IMR-90 (cell line): ENCODE data around the gene C17orf100. TPM values are rescaled to one million over a fixed set of nuclear protein-coding genes. Genes with fewer than 3 reads are reported as not detected.

Source experiments
- ATAC-seq: fragments of 200-7000 bp; cut with Tn5 transposase; 2 replicates; pipeline ENCODE4 v1.9.1; 2020; ENCODE audit warnings: low read depth, mild to moderate bottlenecking, moderate library complexity
- BruUV-seq: library from RNA; stranded (reverse); fragments of 400-500 nt; replicated peaks from 2 replicates; lab custom pipeline; 2021; lab: Mats Ljungman, UMichigan
- CTCF ChIA-PET: fragments of 300-600 bp; formaldehyde crosslinking; extraction: SDS; loops from one replicate; lab custom pipeline; 2021; ENCODE audit warnings: antibody characterized with exemption; lab: Yijun Ruan, JAX
- POLR2A ChIA-PET: fragments of 300-600 bp; sonication (Branson Sonifier 250); formaldehyde crosslinking; loops from one replicate; lab custom pipeline; 2022; ENCODE audit warnings: antibody characterized with exemption; ENCODE audit not compliant: unreplicated experiment; lab: Charles Lee
- DNase-seq: peaks from one replicate; pipeline ENCODE4 v3.0.0; 2013
- H2AFZ ChIP-seq: replicated peaks from 2 replicates; pipeline ENCODE3; 2013; ENCODE audit warnings: low read length, mild to moderate bottlenecking; ENCODE audit not compliant: poor library complexity
- H2AK5ac ChIP-seq: 2 replicates; pipeline ENCODE4 v1.6.1; 2013; ENCODE audit warnings: low read depth, low read length, inconsistent platforms
- H2AK9ac ChIP-seq: replicated peaks from 2 replicates; pipeline ENCODE3; 2013; ENCODE audit warnings: mild to moderate bottlenecking, low read depth, low read length, moderate library complexity; ENCODE audit not compliant: poor library complexity
- H2BK120ac ChIP-seq: 2 replicates; pipeline ENCODE4 v1.6.1; 2013; ENCODE audit warnings: low read depth, low read length, inconsistent platforms
- H2BK15ac ChIP-seq: 3 replicates; pipeline ENCODE4 v1.6.1; 2013; ENCODE audit warnings: low read depth, low read length, inconsistent platforms
- H2BK20ac ChIP-seq: 2 replicates; pipeline ENCODE4 v1.6.1; 2013; ENCODE audit warnings: low read depth, mild to moderate bottlenecking, inconsistent platforms, low read length, moderate library complexity
- H2BK5ac ChIP-seq: 2 replicates; pipeline ENCODE4 v1.6.1; 2013; ENCODE audit warnings: mild to moderate bottlenecking, low read depth, low read length, inconsistent platforms; ENCODE audit not compliant: poor library complexity, severe bottlenecking
- H3K14ac ChIP-seq: replicated peaks from 2 replicates; pipeline ENCODE4 v1.6.1; 2013; ENCODE audit warnings: low read depth, low read length, inconsistent platforms
- H3K18ac ChIP-seq: 2 replicates; pipeline ENCODE4 v1.6.1; 2013; ENCODE audit warnings: low read depth, low read length, control low read depth
- H3K23ac ChIP-seq: 2 replicates; pipeline ENCODE4 v1.6.1; 2013; ENCODE audit warnings: low read depth, low read length, inconsistent platforms
- H3K27ac ChIP-seq: 2 replicates; pipeline ENCODE4 v1.5.1; 2013; ENCODE audit warnings: mild to moderate bottlenecking, control low read depth, low read length; ENCODE audit not compliant: insufficient read depth
- H3K27me3 ChIP-seq: 2 replicates; pipeline ENCODE4 v1.6.1; 2013; ENCODE audit warnings: low read length; ENCODE audit not compliant: control insufficient read depth, insufficient read depth
- H3K36me3 ChIP-seq: 2 replicates; pipeline ENCODE4 v1.6.1; 2013; ENCODE audit warnings: low read length, mixed read lengths; ENCODE audit not compliant: control insufficient read depth, insufficient read depth
- H3K4ac ChIP-seq: 2 replicates; pipeline ENCODE4 v1.6.1; 2013; ENCODE audit warnings: low read depth, low read length, inconsistent platforms
- H3K4me1 ChIP-seq: 2 replicates; pipeline ENCODE4 v1.6.1; 2013; ENCODE audit warnings: low read length, mixed read lengths; ENCODE audit not compliant: control insufficient read depth, insufficient read depth
- H3K4me2 ChIP-seq: 2 replicates; pipeline ENCODE4 v1.6.1; 2013; ENCODE audit warnings: low read depth, mild to moderate bottlenecking, control low read depth, low read length, moderate library complexity
- H3K4me3 ChIP-seq: 2 replicates; pipeline ENCODE4 v1.5.1; 2013; ENCODE audit warnings: low read depth, mild to moderate bottlenecking, control low read depth, low read length, moderate library complexity; ENCODE audit not compliant: insufficient read depth
- H3K56ac ChIP-seq: 2 replicates; pipeline ENCODE4 v1.6.1; 2013; ENCODE audit warnings: low read length, inconsistent platforms; ENCODE audit not compliant: insufficient read depth; ENCODE audit errors: extremely low read depth
- H3K79me1 ChIP-seq, 2 experiments: 2 replicates each; pipeline ENCODE4 v1.6.1; 2013; ENCODE audit warnings: low read length in 2 of 2, inconsistent platforms in 1 of 2, low read depth in 1 of 2
- H3K9ac ChIP-seq: 2 replicates; pipeline ENCODE4 v1.6.1; 2013; ENCODE audit warnings: low read depth, low read length, control low read depth
- H3K9me1 ChIP-seq: 2 replicates; pipeline ENCODE4 v1.6.1; 2013; ENCODE audit warnings: low read length, inconsistent platforms; ENCODE audit not compliant: insufficient read depth
- H3K9me3 ChIP-seq: 2 replicates; pipeline ENCODE4 v1.6.1; 2013; ENCODE audit warnings: low read length; ENCODE audit not compliant: control insufficient read depth, insufficient read depth
- H4K20me1 ChIP-seq: 2 replicates; pipeline ENCODE4 v1.6.1; 2013; ENCODE audit warnings: low read length, inconsistent platforms; ENCODE audit not compliant: insufficient read depth
- H4K5ac ChIP-seq: 2 replicates; pipeline ENCODE4 v1.6.1; 2013; ENCODE audit warnings: mild to moderate bottlenecking, low read depth, low read length, control low read depth
- H4K8ac ChIP-seq, 2 experiments: 2 replicates each; pipeline ENCODE4 v1.6.1; 2013; ENCODE audit warnings: low read depth in 2 of 2, low read length in 2 of 2, control low read depth in 1 of 2, inconsistent platforms in 1 of 2
- H4K91ac ChIP-seq: 2 replicates; pipeline ENCODE4 v1.6.1; 2013; ENCODE audit warnings: low read depth, low read length, inconsistent platforms; ENCODE audit not compliant: insufficient read depth
- BHLHE40 ChIP-seq: fragments of 150-350 bp; IDR thresholded peaks from 2 replicates; pipeline ENCODE4 v1.6.1; 2016; ENCODE audit warnings: mild to moderate bottlenecking, low read depth, low read length
- CEBPB ChIP-seq: IDR thresholded peaks from 2 replicates; pipeline ENCODE4 v1.6.1; 2012; ENCODE audit warnings: low read depth, low read length, improper control_type of control experiment
- CHD1 ChIP-seq: IDR thresholded peaks from 2 replicates; pipeline ENCODE4 v1.6.1; 2012; ENCODE audit warnings: low read depth, low read length, improper control_type of control experiment
- ELK1 ChIP-seq: fragments of 150-350 bp; IDR thresholded peaks from 2 replicates; pipeline ENCODE4 v1.6.1; 2016; ENCODE audit warnings: low read depth, mild to moderate bottlenecking, low read length, moderate library complexity, borderline replicate concordance
- FOS ChIP-seq: fragments of 150-350 bp; IDR thresholded peaks from 2 replicates; pipeline ENCODE4 v1.6.1; 2016; ENCODE audit warnings: low read depth, low read length
- MAFK ChIP-seq: IDR thresholded peaks from 2 replicates; pipeline ENCODE4 v1.6.1; 2012; ENCODE audit warnings: low read depth, low read length, improper control_type of control experiment
- MAZ ChIP-seq: IDR thresholded peaks from 2 replicates; pipeline ENCODE4 v1.6.1; 2012; ENCODE audit warnings: low read depth, mild to moderate bottlenecking, low read length, improper control_type of control experiment, moderate library complexity, borderline replicate concordance
- MXI1 ChIP-seq: IDR thresholded peaks from 2 replicates; pipeline ENCODE4 v1.6.1; 2012; ENCODE audit warnings: low read depth, mild to moderate bottlenecking, low read length, moderate library complexity, borderline replicate concordance
- NFE2L2 ChIP-seq: fragments of 150-350 bp; IDR thresholded peaks from 2 replicates; pipeline ENCODE4 v1.6.1; 2016; ENCODE audit warnings: low read depth, mild to moderate bottlenecking, low read length
- POLR2A ChIP-seq: IDR thresholded peaks from 2 replicates; pipeline ENCODE4 v1.6.1; 2012; ENCODE audit warnings: mild to moderate bottlenecking, low read depth, low read length
- RAD21 ChIP-seq: IDR thresholded peaks from 2 replicates; pipeline ENCODE4 v1.6.1; 2012; ENCODE audit warnings: low read length, improper control_type of control experiment
- RCOR1 ChIP-seq: IDR thresholded peaks from 2 replicates; pipeline ENCODE4 v1.6.1; 2012; ENCODE audit warnings: mild to moderate bottlenecking, low read length, improper control_type of control experiment; ENCODE audit not compliant: insufficient replicate concordance
- RFX5 ChIP-seq: IDR thresholded peaks from 2 replicates; pipeline ENCODE4 v1.8.0; 2012; ENCODE audit warnings: low read depth, mild to moderate bottlenecking, low read length, moderate library complexity
- SMC3 ChIP-seq: fragments of 150-350 bp; IDR thresholded peaks from 2 replicates; pipeline ENCODE4 v1.6.1; 2016; ENCODE audit warnings: low read depth, mild to moderate bottlenecking, antibody characterized with exemption, low read length, moderate library complexity
- USF2 ChIP-seq: fragments of 150-350 bp; IDR thresholded peaks from 2 replicates; pipeline ENCODE4 v1.6.1; 2017; ENCODE audit warnings: mild to moderate bottlenecking, antibody characterized with exemption, low read length, low read depth
- WGBS, 2 experiments: methylation state at CpG; one replicate each; pipeline versions ENCODE4 v1.1.5 to v1.1.7; 2013; ENCODE audit warnings: missing lambda C conversion rate in 2 of 2; ENCODE audit not compliant: insufficient read length in 1 of 2; ENCODE audit errors: extremely low coverage in 2 of 2; 5-methylcytosine and 5-hydroxymethylcytosine counted together
- dilution Hi-C: fragments of 300-500 bp; cut with HindIII; formaldehyde crosslinking; loops from one replicate; pipeline ENCODE4 v1.14.3; 2018; ENCODE audit warnings: low sequenced_read_pairs; ENCODE audit not compliant: unreplicated experiment
- in situ Hi-C: fragments of 300-500 bp; cut with MboI; formaldehyde crosslinking; loops from 3 replicates; pipeline ENCODE4 v1.14.3; 2019; ENCODE audit warnings: low sequenced_read_pairs, inconsistent platforms, mixed read lengths
- intact Hi-C: fragments of 100-400 bp; cut with micrococcal nuclease; formaldehyde crosslinking; loops from 2 replicates; pipeline ENCODE4 v1.10.0; 2022
- polyA plus RNA-seq, 3 experiments: library from polyadenylated mRNA; depleted of rRNA; stranded (reverse); fragments of >200 nt; gene quantifications; 2 replicates each; pipeline ENCODE4 v1.2.3, GENCODE V29; 2012; ENCODE audit warnings: low replicate concordance in 1 of 3
- total RNA-seq: library from RNA; depleted of rRNA; stranded (reverse); fragments of >200 nt; gene quantifications from 2 replicates; pipeline ENCODE4 v1.2.3, GENCODE V29; 2012

Gene C17orf100
- total and polyA plus RNA-seq, 2 of the 4 experiments (the other 2 are of a cell fraction): 0.18 to 1.8 TPM

GRCh38 chr17:6643451-6644125, 8.0 kb upstream of the C17orf100 start:
- peaks cover 14 to 53% of the 10 kb centered on the region in 2 experiments; a peak in 3 of 4 replicates for H3K79me1 ChIP-seq
- intact Hi-C loops: loop anchor here (5.0 kb wide), 1 partner anchor 201 kb away; the partner anchor contains the start of gene PIMREG
- no peak for TF ChIP-seq RAD21
- no peak for TF ChIP-seq MAZ
- TF ChIP-seq NFE2L2: no peak
- no peak for TF ChIP-seq ELK1
- TF ChIP-seq MAFK: no peak
- no peak for TF ChIP-seq USF2
- no peak for TF ChIP-seq RCOR1
- TF ChIP-seq SMC3: no peak
- no peak for TF ChIP-seq MXI1
- no peak for TF ChIP-seq BHLHE40
- no peak for TF ChIP-seq CEBPB
- TF ChIP-seq POLR2A: no peak
- no peak for TF ChIP-seq CHD1
- TF ChIP-seq RFX5: no peak
- no peak for TF ChIP-seq FOS

More at GRCh38 chr17:6643451-6644125, 8.0 kb upstream of the C17orf100 start:
- H3K4me1 ChIP-seq: peaks cover 9% of the 10 kb centered on the region
- H3K4me3 ChIP-seq: no peak overlapping the region
- H3K9ac ChIP-seq: no peak overlapping the region
- DNase-seq (peak; percentile 66), ATAC-seq (no peak)
- no peak overlapping the region for H2BK5ac ChIP-seq
- no peak overlapping the region for H2AK5ac ChIP-seq
- dilution Hi-C loops (no loop called here), in situ Hi-C loops (loop anchor here (10.0 kb wide), 1 partner anchor 169 kb away; no protein-coding TSS in a partner anchor)
- H3K4me2 ChIP-seq: no peak overlapping the region
- BruUV-seq: no TSS peak
- CTCF ChIA-PET: interaction anchor here (1.6 kb wide), 1 partner anchor 35 kb away, joined by 5 read pairs; no protein-coding TSS in a partner anchor
- no peak overlapping the region for H2AK9ac ChIP-seq
- H2AFZ ChIP-seq: no peak overlapping the region
- no CpG with 5 or more reads among the region's 5 CpGs for WGBS, 2 experiments
- H3K18ac ChIP-seq: no peak overlapping the region
- no peak overlapping the region for H4K91ac ChIP-seq
- no peak overlapping the region for H3K14ac ChIP-seq
- no peak overlapping the region for H3K27ac ChIP-seq
- H3K4ac ChIP-seq: no peak overlapping the region
- no peak overlapping the region for H2BK15ac ChIP-seq
- H3K9me3 ChIP-seq: no peaks in the 10 kb centered on the region
- H3K27me3 ChIP-seq: no peaks in the 10 kb centered on the region
- no peak overlapping the region for H3K23ac ChIP-seq
- no peak overlapping the region for H2BK120ac ChIP-seq
- no peak overlapping the region for H4K5ac ChIP-seq
- no peak overlapping the region for H4K8ac ChIP-seq
- H3K56ac ChIP-seq: no peak overlapping the region
- H4K20me1 ChIP-seq: peaks cover 6% of the 10 kb centered on the region; the same call in 1 of the 2 replicates
- POLR2A ChIA-PET: no interaction called here
- H2BK20ac ChIP-seq: no peak overlapping the region
- peaks cover 11% of the 10 kb centered on the region for H3K36me3 ChIP-seq
- H3K9me1 ChIP-seq: peaks cover 3% of the 10 kb centered on the region; the same call in 1 of the 2 replicates
